Inflammatory macrophage treated with lipopolysaccharide for 4 hours (primary cell): ENCODE measurements around the gene REP15.
"Not testable (repeated sequence)": the region's sequence is repeated elsewhere in the genome, so short reads cannot be mapped to it uniquely, and the experiment has no call there.

Experiments used
- DNase-seq: peaks from one replicate; pipeline ENCODE4 v3.0.0-alpha.2; 2020

The REP15 gene

GRCh38 chr12:27703720-27704452, 7.6 kb downstream of the REP15 start:
- DNase-seq = peak; percentile 92

GRCh38 chr12:27705263-27705662, 9.0 kb downstream of the REP15 start:
- DNase-seq = no peak

- no peak for DNase-seq
Observed at GRCh38 chr12:27707216-27707615, 11.0 kb downstream of the REP15 start.

GRCh38 chr12:27709212-27709931, 13.1 kb downstream of the REP15 start:
- no peak for DNase-seq

DNA sequence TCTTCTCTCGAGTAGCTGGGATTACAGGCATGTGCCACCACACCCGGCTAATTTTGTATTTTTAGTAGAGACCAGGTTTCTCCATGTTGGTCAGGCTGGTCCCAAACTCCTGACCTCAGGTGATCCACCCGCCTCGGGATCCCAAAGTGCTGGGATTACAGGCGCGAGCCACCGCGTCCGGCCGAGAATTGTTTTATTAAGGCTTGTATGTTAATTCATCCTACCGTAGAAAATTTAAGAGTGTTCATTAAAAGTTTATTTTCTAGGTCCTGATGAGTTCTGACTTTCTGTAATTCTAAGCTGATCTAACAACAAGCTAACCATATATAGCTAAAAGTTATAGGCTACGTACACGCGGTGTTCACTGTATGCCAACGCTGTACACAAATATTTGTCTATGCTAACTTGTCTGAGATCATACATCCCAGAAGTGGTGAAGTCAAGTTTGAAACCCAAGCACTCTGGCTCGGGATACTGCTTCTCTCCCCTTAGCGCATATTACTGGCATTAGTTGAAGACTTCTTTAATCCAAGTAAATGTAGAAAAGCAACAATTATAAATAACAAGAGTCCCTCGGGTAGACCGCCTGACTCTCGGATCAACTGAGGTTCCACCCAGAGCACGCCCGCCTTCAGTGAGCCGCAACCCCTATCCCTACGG, 13.8 kb downstream of the REP15 start:
- DNase-seq = peak; percentile 33

- DNase-seq = peak; percentile 93
Observed at GRCh38 chr12:27710592-27711316, 14.5 kb downstream of the REP15 start, which contains the start of gene MRPS35. TSS of gene MRPS35 (plus strand) at chr12:27710832. CDS start at chr12:27710844, 12 bp downstream.

DNA sequence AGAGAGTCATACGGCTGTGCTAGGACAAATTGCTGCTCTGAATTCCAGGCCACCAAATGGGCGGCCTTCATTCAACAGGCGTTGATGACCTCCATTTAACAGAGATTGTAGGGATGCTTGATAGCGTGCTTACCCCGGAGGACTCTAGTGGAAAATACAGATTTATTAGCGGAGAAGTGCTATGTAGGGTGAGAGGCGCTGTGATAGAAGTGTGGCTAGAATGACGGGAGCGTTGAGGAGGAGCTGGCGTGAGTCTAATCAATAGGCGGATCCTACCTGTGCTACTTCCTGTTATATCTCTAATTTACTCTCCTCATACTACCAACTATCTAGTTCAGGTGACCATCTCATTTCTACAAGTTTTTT, 15.1 kb downstream of the REP15 start:
- DNase-seq = peak; percentile 0

GRCh38 chr12:27711967-27712366, 15.7 kb downstream of the REP15 start:
- peak; percentile 48 for DNase-seq

DNA sequence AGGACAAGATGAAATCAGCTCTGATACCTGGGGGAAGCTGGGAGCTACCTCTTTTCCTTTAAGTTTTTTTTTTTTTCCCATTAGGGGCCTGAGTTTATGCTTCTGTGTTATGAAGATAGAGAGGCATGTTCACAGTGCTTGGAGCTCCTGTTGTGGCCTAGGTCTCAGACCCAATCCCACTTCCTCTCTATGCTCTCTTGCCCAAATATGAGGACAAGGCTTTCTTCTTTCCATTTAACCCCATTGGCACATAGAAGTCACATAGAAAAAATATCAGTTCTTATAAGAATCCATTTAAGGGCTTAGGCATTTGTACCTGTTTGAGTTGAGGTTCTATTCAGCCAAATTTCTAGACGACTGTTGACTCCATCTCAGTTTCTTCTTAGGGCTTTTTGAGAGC, 27.0 kb downstream of the REP15 start:
- DNase-seq = no peak

DNA sequence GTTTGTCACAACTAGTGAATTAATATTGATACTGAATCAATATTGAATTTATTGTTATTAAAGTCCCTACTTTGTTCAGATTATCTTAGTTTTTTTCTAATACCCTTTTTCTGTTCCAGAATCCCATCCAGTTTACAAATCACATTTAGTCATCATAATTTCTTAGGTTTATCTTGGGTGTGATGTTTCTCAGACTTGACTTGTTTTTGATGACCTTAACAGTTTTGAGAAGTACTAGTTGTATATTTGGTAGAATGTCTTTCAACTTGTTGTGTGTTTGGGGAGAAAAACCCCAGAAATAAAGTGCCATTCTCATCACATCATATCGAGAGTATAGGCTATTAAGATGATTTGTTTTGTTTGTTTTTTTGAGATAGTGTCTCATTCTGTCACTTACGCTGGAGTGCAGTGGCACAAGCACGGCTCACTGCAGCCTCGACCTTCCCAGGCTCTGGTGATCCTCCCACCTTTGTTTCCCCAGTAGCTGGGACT, 33.9 kb downstream of the REP15 start:
- DNase-seq = no peak

- no peak for DNase-seq
Observed at GRCh38 chr12:27732281-27732680, 36.0 kb downstream of the REP15 start.

- DNase-seq = peak; percentile 19
Observed at GRCh38 chr12:27733052-27733656, 36.9 kb downstream of the REP15 start.

- no peak for DNase-seq
Observed at GRCh38 chr12:27733791-27734190, 37.5 kb downstream of the REP15 start.

GRCh38 chr12:27734321-27734720, 38.1 kb downstream of the REP15 start:
- not testable (repeated sequence) for DNase-seq

- DNase-seq = no peak
Observed at GRCh38 chr12:27743601-27744000, 47.4 kb downstream of the REP15 start.

DNA sequence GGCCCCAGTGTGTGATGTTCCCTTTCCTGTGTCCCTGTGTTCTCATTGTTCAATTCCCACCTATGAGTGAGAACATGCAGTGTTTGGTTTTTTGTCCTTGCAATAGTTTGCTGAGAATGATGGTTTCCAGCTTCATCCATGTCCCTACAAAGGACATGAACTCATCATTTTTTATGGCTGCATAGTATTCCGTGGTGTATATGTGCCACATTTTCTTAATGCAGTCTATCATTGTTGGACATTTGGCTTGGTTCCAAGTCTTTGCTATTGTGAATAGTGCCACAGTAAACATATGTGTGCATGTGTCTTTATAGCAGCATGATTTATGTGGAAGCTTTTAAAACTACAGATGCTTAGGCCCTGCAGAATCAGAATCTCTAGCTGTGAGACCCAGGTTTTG, 49.5 kb downstream of the REP15 start:
- not testable (repeated sequence) for DNase-seq
